Lower leg skin (tissue), 4 donors: ENCODE data around the gene GJA10. TPM values are rescaled to one million over a fixed set of nuclear protein-coding genes. Genes with fewer than 3 reads are reported as not detected.

ENCODE experiments used
- DNase-seq, 2 donors: peaks; one replicate each; pipeline ENCODE4 v3.0.0-alpha.2; 2019; ENCODE audit warnings: low spot score in 2 of 2
- H3K4me3 ChIP-seq: fragments of 200-600 bp; sonication (generic); 2 replicates; pipeline ENCODE4 v1.5.1; 2017; ENCODE audit warnings: mild to moderate bottlenecking, low read depth; ENCODE audit not compliant: poor library complexity, severe bottlenecking
- POLR2A ChIP-seq, 2 donors: fragments of 450-650 bp; IDR thresholded peaks; one replicate each; pipeline ENCODE4 v1.6.1; 2016 to 2017; ENCODE audit warnings: antibody characterized with exemption in 2 of 2, mild to moderate bottlenecking in 1 of 2, moderate library complexity in 1 of 2
- WGBS, 2 donors: methylation state at CpG; one replicate each; pipeline ENCODE4 v1.1.5; 2018; 5-methylcytosine and 5-hydroxymethylcytosine counted together
- intact Hi-C: fragments of 100-400 bp; cut with DNase I; formaldehyde crosslinking; loops from one replicate; pipeline ENCODE4 v1.15.0; 2023; ENCODE audit warnings: low total_unique reads
- total RNA-seq, 4 donors: library from RNA; depleted of rRNA; stranded (reverse); fragments of >200 nt; gene quantifications; one replicate each; pipeline ENCODE4 v1.1.0, GENCODE V29; 2016
- TF ChIP-seq, protein P1 (sequence below), 3 donors: fragments of 450-650 bp; IDR thresholded peaks; one replicate each; pipeline ENCODE4 v1.5.1; 2016; ENCODE audit warnings: antibody characterized with exemption in 3 of 3, mild to moderate bottlenecking in 3 of 3, moderate library complexity in 2 of 3

Gene GJA10
- total RNA-seq, 4 donors from 2014 or later = not detected

DNA sequence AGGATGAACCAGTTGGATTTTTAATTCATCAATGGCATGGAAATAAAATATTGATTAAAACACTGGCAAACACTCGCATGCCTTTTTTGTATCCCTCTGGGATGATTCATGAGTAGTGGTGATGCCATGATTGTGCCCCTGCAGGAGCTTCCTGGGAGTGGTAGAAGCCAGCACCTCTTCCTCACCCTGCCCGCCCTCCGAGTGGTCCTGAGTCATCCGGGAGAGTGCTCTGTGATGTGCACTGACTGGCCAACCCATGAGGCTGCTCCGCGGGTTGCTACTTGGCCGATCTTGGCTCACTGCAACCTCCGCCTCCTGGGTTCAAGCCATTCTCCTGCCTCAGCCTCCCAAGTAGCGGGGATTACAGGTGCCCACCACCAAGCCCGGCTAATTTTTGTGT, 27.4 kb downstream of the GJA10 start:
- intact Hi-C loops = no loop called here
- no peak for DNase-seq
- 81 to 84% methylated on average over 10 of the region's 10 CpGs for WGBS, 2 donors

DNA sequence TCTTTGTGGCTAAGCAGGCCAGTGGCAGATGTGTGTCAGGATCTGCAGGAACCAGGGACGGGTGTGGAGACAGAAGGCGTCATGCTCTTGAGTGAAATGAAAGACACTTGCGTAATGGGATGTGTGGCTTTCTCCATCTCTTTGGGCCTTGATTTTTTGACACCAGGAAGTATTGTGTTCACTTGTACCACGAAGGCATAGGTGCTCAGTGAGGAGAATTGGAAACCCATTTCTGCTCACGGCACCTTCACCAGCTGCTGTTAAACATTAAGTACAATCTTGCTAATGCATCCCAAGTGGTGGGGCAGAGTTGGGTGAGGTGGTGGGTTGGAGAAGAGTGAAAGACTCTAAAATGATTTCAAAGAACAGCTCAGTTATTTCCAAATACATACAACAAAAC, 30.0 kb downstream of the GJA10 start:
- no peak for DNase-seq
- 67 to 68% methylated on average over 5 of the region's 5 CpGs for WGBS, 2 donors
- no peak overlapping the region for H3K4me3 ChIP-seq
- no peak for TF ChIP-seq POLR2A (IDR thresholded peaks at IDR 0.05)
- TF ChIP-seq, protein P1, sequence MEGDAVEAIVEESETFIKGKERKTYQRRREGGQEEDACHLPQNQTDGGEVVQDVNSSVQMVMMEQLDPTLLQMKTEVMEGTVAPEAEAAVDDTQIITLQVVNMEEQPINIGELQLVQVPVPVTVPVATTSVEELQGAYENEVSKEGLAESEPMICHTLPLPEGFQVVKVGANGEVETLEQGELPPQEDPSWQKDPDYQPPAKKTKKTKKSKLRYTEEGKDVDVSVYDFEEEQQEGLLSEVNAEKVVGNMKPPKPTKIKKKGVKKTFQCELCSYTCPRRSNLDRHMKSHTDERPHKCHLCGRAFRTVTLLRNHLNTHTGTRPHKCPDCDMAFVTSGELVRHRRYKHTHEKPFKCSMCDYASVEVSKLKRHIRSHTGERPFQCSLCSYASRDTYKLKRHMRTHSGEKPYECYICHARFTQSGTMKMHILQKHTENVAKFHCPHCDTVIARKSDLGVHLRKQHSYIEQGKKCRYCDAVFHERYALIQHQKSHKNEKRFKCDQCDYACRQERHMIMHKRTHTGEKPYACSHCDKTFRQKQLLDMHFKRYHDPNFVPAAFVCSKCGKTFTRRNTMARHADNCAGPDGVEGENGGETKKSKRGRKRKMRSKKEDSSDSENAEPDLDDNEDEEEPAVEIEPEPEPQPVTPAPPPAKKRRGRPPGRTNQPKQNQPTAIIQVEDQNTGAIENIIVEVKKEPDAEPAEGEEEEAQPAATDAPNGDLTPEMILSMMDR (IDR thresholded peaks at IDR 0.05) = no peak
- intact Hi-C loops = no loop called here

More for the DNA sequence above, 27.4 kb downstream of the GJA10 start:
- no peak overlapping the region for H3K4me3 ChIP-seq
- TF ChIP-seq, protein P1 (IDR thresholded peaks at IDR 0.05) = no peak
- no peak for TF ChIP-seq POLR2A (IDR thresholded peaks at IDR 0.05)

DNA sequence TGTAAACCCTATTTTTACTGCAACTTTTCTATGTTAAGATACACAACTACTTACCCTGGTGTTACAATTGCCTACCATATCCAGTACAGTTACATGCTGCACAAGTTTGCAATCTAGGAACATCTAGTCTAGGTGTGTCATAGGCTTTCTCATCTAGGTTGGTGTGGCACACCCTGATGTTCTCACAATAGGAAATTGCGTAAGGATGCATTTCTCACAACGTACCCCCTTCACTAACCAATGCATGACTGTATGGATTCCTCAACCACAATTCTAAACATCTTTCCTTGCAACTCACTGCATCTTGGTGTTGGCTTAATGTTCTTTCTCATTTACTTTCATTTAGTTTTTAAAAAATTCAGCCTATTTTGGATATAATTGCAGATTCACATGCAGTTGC, 31.6 kb downstream of the GJA10 start:
- DNase-seq = no peak
- no peak for TF ChIP-seq POLR2A (IDR thresholded peaks at IDR 0.05)
- TF ChIP-seq, protein P1 (IDR thresholded peaks at IDR 0.05) = no peak
- 53 to 68% methylated on average over 2 of the region's 2 CpGs for WGBS, 2 donors
- intact Hi-C loops = no loop called here
- H3K4me3 ChIP-seq = no peak overlapping the region

DNA sequence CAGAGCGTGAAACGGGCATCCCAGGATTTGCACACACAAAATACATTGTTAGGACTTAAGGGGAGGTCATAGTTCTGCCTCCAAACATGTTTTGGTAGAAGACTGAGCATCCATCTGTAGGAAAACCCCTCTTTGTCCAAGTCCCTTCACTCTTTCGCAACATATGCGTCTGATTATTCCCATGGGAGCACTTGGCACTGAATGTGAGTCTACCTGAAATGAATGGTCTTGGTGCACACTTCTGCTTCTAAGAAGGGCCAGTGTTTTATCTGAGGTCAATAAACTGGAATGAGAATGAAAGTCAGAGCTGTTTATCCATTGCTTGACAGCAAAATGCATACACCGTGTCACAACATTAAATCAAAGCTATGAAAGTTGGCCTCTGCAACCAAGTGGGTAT, 33.0 kb downstream of the GJA10 start:
- WGBS, 2 donors = 92 to 93% methylated on average over 5 of the region's 5 CpGs
- intact Hi-C loops = no loop called here
- no peak for TF ChIP-seq POLR2A (IDR thresholded peaks at IDR 0.05)
- TF ChIP-seq, protein P1 (IDR thresholded peaks at IDR 0.05) = no peak
- no peak overlapping the region for H3K4me3 ChIP-seq
- no peak for DNase-seq

DNA sequence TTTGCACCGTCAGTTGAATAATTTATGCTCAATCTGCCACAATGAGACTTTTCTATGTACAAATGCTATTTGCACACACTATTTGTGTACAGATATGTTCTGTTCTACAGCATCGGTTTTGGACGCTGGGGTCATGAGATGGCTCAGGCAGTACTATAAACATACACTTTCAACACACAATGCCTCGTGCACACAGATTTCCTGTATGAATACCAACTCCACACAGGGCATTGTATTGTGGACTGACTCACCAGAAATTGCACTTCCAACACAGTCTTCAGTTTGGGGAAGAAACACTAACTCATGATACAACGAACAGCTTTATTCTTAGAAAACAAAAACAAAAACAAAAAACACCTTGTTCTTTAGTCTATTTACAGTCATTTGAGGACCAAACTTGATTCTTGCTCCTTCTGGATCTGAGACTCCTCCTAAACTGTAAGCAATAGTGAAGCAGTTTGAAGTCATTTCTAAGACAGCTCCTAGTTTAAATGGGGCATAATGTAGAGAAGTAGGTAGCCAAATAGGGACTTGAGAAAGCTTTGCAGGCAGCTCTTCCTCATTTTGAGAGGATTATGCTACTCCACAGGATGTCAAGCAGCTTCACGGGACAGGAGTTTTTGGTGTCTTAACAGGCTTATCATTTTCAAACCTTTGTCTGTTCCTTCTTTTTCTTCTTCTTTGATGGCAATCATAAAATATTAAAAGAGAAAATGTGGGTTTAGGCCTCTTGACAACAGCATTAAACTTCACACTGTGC, 33.7 kb downstream of the GJA10 start:
- DNase-seq = no peak
- 74 to 77% methylated on average over 6 of the region's 6 CpGs for WGBS, 2 donors
- intact Hi-C loops = no loop called here
- no peak for TF ChIP-seq POLR2A (IDR thresholded peaks at IDR 0.05)
- TF ChIP-seq, protein P1 (IDR thresholded peaks at IDR 0.05) = no peak
- H3K4me3 ChIP-seq = no peak overlapping the region

DNA sequence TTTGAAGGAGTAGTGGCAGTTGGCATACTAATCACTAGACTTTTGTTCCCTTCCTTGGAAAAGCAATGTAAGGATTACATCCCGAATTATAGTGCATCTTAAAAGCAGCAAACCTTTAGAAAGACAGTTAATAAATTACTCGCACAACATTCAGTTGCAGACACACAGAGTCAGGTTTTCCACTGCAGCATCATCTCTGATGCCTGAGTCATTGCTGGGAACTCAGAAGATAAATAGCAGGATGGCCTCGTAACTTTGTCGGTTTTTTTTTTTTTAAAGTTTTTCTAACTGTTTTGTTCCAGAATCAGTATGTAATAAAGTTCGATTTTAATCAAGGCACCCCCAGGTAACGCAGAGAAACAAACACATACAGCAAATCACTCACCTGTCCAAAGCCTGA, 34.3 kb downstream of the GJA10 start:
- WGBS, 2 donors = 80 to 87% methylated on average over 6 of the region's 6 CpGs
- TF ChIP-seq, protein P1 (IDR thresholded peaks at IDR 0.05) = no peak
- no peak for TF ChIP-seq POLR2A (IDR thresholded peaks at IDR 0.05)
- no peak overlapping the region for H3K4me3 ChIP-seq
- intact Hi-C loops = no loop called here
- DNase-seq = no peak
